Measurements from ENCODE around the gene FRMD4B. TPM values are rescaled to one million over a fixed set of nuclear protein-coding genes. Genes with fewer than 3 reads are reported as not detected.

FRMD4B gene
- total RNA-seq, 1 experiment from 2014 or later, result 0.90 TPM

- Histone ChIP-seq H3K4me3 (ENCODE audit: low read depth in 2 of 2, low read length in 2 of 2) (no peak overlapping the region), H3K27me3 (ENCODE audit: control insufficient read depth, insufficient read depth, low read length) (no peaks in the 10 kb centered on the region), H3K4me1 (ENCODE audit: control insufficient read depth, insufficient read depth, low read length) (no peaks in the 10 kb centered on the region), H3K36me3 (ENCODE audit: control insufficient read depth, insufficient read depth, low read length) (no peaks in the 10 kb centered on the region), H3K9me3 (ENCODE audit: control insufficient read depth, insufficient read depth, low read depth, low read length) (no peaks in the 10 kb centered on the region), H3K27ac (ENCODE audit: low read length) (no peak overlapping the region)
- DNase-seq (ENCODE audit: low read depth, low spot score) (no peak), ATAC-seq (no peak)
- CTCF ChIA-PET, result interaction anchor here (0.9 to 3.4 kb wide), 3 partner anchors 8 to 143 kb away, joined by 4 to 20 read pairs (median 5); no protein-coding TSS in a partner anchor
- intact Hi-C loops (cut with micrococcal nuclease; ENCODE audit: unreplicated experiment) (loop anchor here (5.0 kb wide), 2 partner anchors 265 to 510 kb away; no protein-coding TSS in a partner anchor), in situ Hi-C loops (cut with HindIII; ENCODE audit: low pct_unique_long_range_greater_than_20kb, low sequenced_read_pairs) (no loop called here)
- POLR2A ChIA-PET, result no interaction called here
- no peak for TF ChIP-seq TCF7L2 (IDR thresholded peaks at IDR 0.05; ENCODE audit: low read depth, low read length)
- BruUV-seq (replicated peaks), result no TSS peak
Measured at GRCh38 chr3:69162308-69162980, 223.4 kb downstream of the FRMD4B start.

- in situ Hi-C loops (cut with HindIII; ENCODE audit: low pct_unique_long_range_greater_than_20kb, low sequenced_read_pairs) (no loop called here), intact Hi-C loops (cut with micrococcal nuclease; ENCODE audit: unreplicated experiment) (loop anchor here (2.0 to 5.0 kb wide), 3 partner anchors 145 to 511 kb away; no protein-coding TSS in a partner anchor)
- no peaks in the 10 kb centered on the region for H3K27me3 ChIP-seq (ENCODE audit: control insufficient read depth, insufficient read depth, low read length)
- no TSS peak for BruUV-seq (replicated peaks)
- ChIA-PET POLR2A (no interaction called here), CTCF (interaction anchor here (0.6 to 3.4 kb wide), 5 partner anchors 9 to 144 kb away, joined by 3 to 20 read pairs (median 5); no protein-coding TSS in a partner anchor)
- TF ChIP-seq CTCF (IDR thresholded peaks at IDR 0.05) (peak; percentile 82), POLR2AphosphoS5 (IDR thresholded peaks at IDR 0.05; ENCODE audit: low read depth, low read length) (no peak)
- no peak overlapping the region for H3K27ac ChIP-seq (ENCODE audit: low read length)
- H3K9me3 ChIP-seq (ENCODE audit: control insufficient read depth, insufficient read depth, low read depth, low read length), result no peaks in the 10 kb centered on the region
- H3K4me3 ChIP-seq (ENCODE audit: low read depth in 2 of 2, low read length in 2 of 2), result no peak overlapping the region
- no peaks in the 10 kb centered on the region for H3K36me3 ChIP-seq (ENCODE audit: control insufficient read depth, insufficient read depth, low read length)
- no peak for ATAC-seq
- peak; percentile 51 for DNase-seq (ENCODE audit: low read depth, low spot score)
- no peaks in the 10 kb centered on the region for H3K4me1 ChIP-seq (ENCODE audit: control insufficient read depth, insufficient read depth, low read length)
Measured at GRCh38 chr3:69161587-69162307, 224.1 kb downstream of the FRMD4B start.

GRCh38 chr3:69160525-69160924, 225.4 kb downstream of the FRMD4B start:
- Histone ChIP-seq H3K4me1 (ENCODE audit: control insufficient read depth, insufficient read depth, low read length) (no peaks in the 10 kb centered on the region), H3K4me3 (ENCODE audit: low read depth in 2 of 2, low read length in 2 of 2) (no peak overlapping the region), H3K27me3 (ENCODE audit: control insufficient read depth, insufficient read depth, low read length) (no peaks in the 10 kb centered on the region), H3K9me3 (ENCODE audit: control insufficient read depth, insufficient read depth, low read depth, low read length) (no peaks in the 10 kb centered on the region), H3K27ac (ENCODE audit: low read length) (no peak overlapping the region), H3K36me3 (ENCODE audit: control insufficient read depth, insufficient read depth, low read length) (no peaks in the 10 kb centered on the region)
- TF ChIP-seq CTCF (IDR thresholded peaks at IDR 0.05) (no peak), POLR2AphosphoS5 (IDR thresholded peaks at IDR 0.05; ENCODE audit: low read depth, low read length) (no peak), REST (IDR thresholded peaks at IDR 0.05; ENCODE audit: insufficient read depth in 1 of 2, low read depth in 2 of 2, low read length in 1 of 2) (no peak), SIN3A (IDR thresholded peaks at IDR 0.05; ENCODE audit: borderline replicate concordance, insufficient read depth, low read depth, low read length) (no peak), TCF7L2 (IDR thresholded peaks at IDR 0.05; ENCODE audit: low read depth, low read length) (no peak)
- no peak for ATAC-seq
- in situ Hi-C loops (cut with HindIII; ENCODE audit: low pct_unique_long_range_greater_than_20kb, low sequenced_read_pairs) (no loop called here), intact Hi-C loops (cut with micrococcal nuclease; ENCODE audit: unreplicated experiment) (loop anchor here (2.0 to 5.0 kb wide), 3 partner anchors 146 to 512 kb away; no protein-coding TSS in a partner anchor)
- BruUV-seq (replicated peaks), result no TSS peak
- no peak for DNase-seq (ENCODE audit: low read depth, low spot score)
- ChIA-PET CTCF (interaction anchor here (3.4 kb wide), 1 partner anchor 145 kb away, joined by 20 read pairs; no protein-coding TSS in a partner anchor), POLR2A (no interaction called here)
